DMS153 treated with DMSO at 0.1 percent for 48 hours (cell line): ENCODE results near the gene COX8C.

ENCODE experiments used
- DNase-seq: peaks from one replicate; lab custom pipeline; 2025; ENCODE audit not compliant: unreplicated experiment; lab: John Stamatoyannopoulos, UW

Gene COX8C

GRCh38 chr14:93346926-93347721 is at the start of gene COX8C:
TSS of gene COX8C (plus strand) at chr14:93347182. CDS start at chr14:93347269, 87 bp downstream.
- DNase-seq, result no peak

- no peak for DNase-seq
Measured at GRCh38 chr14:93299416-93299815, 47.6 kb upstream of the COX8C start.

GRCh38 chr14:93299866-93300265 is 47.1 kb upstream of the COX8C start:
- DNase-seq, result no peak

GRCh38 chr14:93301821-93302447 is 45.0 kb upstream of the COX8C start:
- DNase-seq, result no peak

GRCh38 chr14:93302688-93303581 is 44.0 kb upstream of the COX8C start:
- no peak for DNase-seq

- DNase-seq, result no peak
Measured at GRCh38 chr14:93303659-93304058, 43.3 kb upstream of the COX8C start.

GRCh38 chr14:93304771-93305170 is 42.2 kb upstream of the COX8C start:
- DNase-seq, result no peak

- DNase-seq, result no peak
Measured at GRCh38 chr14:93305725-93306418, 41.1 kb upstream of the COX8C start.

- no peak for DNase-seq
Measured at GRCh38 chr14:93306812-93307211, 40.2 kb upstream of the COX8C start.

- DNase-seq, result no peak
Measured at GRCh38 chr14:93308686-93309345, 38.2 kb upstream of the COX8C start.

- DNase-seq, result no peak
Measured at GRCh38 chr14:93309427-93309966, 37.5 kb upstream of the COX8C start.

GRCh38 chr14:93311082-93311481 is 35.9 kb upstream of the COX8C start:
- no peak for DNase-seq

GRCh38 chr14:93315575-93315974 is 31.4 kb upstream of the COX8C start:
- DNase-seq, result no peak

- DNase-seq, result no peak
Measured at GRCh38 chr14:93316716-93317115, 30.3 kb upstream of the COX8C start.

- DNase-seq, result no peak
Measured at GRCh38 chr14:93317210-93317874, 29.6 kb upstream of the COX8C start.

GRCh38 chr14:93317875-93318807 is 28.8 kb upstream of the COX8C start:
- no peak for DNase-seq

- no peak for DNase-seq
Measured at GRCh38 chr14:93318927-93319326, 28.1 kb upstream of the COX8C start.

GRCh38 chr14:93319494-93319893 is 27.5 kb upstream of the COX8C start:
- no peak for DNase-seq

GRCh38 chr14:93319958-93320357 is 27.0 kb upstream of the COX8C start:
- no peak for DNase-seq
